Pancreas (tissue), 10 donors: ENCODE data around the gene DFFA. TPM values are rescaled to one million over a fixed set of nuclear protein-coding genes. Genes with fewer than 3 reads are reported as not detected.

ENCODE experiments used
- ATAC-seq, 4 donors: fragments of 200-7000 bp; cut with Tn5 transposase; one replicate each; pipeline versions ENCODE4 v1.8.0 to v1.9.1; 2020; ENCODE audit warnings: mild to moderate bottlenecking in 4 of 4, moderate library complexity in 4 of 4
- DNase-seq, 6 donors: peaks; one replicate each; pipeline ENCODE4 v3.0.0-alpha.2; 2020
- FAIRE-seq: peaks from 2 replicates; lab custom pipeline; 2012; peaks lifted over from hg19 to GRCh38; lab: Jason Lieb, UNC
- H3K27ac ChIP-seq, 4 donors: fragments of 200-600 bp; sonication (generic); 1 replicate in 3 of 4; 2 replicates in 1 of 4; pipeline versions ENCODE4 v1.5.0 to v1.8.0; 2020
- H3K27me3 ChIP-seq, 4 donors: fragments of 200-600 bp; one replicate each; pipeline ENCODE4 v1.8.0; 2021
- H3K36me3 ChIP-seq, 3 donors: fragments of 200-600 bp; sonication (generic) in 1 of 3; one replicate each; pipeline versions ENCODE4 v1.5.0 to v1.8.0; 2020 to 2021
- H3K4me1 ChIP-seq, 3 donors: fragments of 200-600 bp; one replicate each; pipeline ENCODE4 v1.8.0; 2021
- H3K4me3 ChIP-seq, 4 donors: fragments of 200-600 bp; sonication (generic) in 2 of 4; one replicate each; pipeline versions ENCODE4 v1.5.0 to v1.8.0; 2020 to 2021
- H3K9me3 ChIP-seq, 4 donors: fragments of 200-600 bp; one replicate each; pipeline ENCODE4 v1.8.0; 2021
- CTCF ChIP-seq, 4 donors: fragments of 200-600 bp; sonication (generic) in 3 of 4; IDR thresholded peaks; one replicate each; pipeline versions ENCODE4 v1.5.0 to v1.8.0; 2021; ENCODE audit warnings: antibody characterized with exemption in 4 of 4
- WGBS, 2 donors: extraction: QIAGEN DNeasy Blood & Tissue Kit; methylation state at CpG; one replicate each; pipeline ENCODE4 v1.1.7; 2013; 5-methylcytosine and 5-hydroxymethylcytosine counted together
- intact Hi-C, 3 donors: fragments of 100-400 bp; cut with DNase I; formaldehyde crosslinking; loops; one replicate each; pipeline versions ENCODE4 v1.11.1 to v1.14.2; 2022
- polyA plus RNA-seq, 2 donors: library from polyadenylated mRNA; stranded (reverse); fragments of 200-250 nt; gene quantifications; one replicate each; pipeline ENCODE4 v1.2.3, GENCODE V29; 2013
- total RNA-seq, 6 donors: library from RNA; stranded (reverse); fragmentation: NEBNext Ultra II Directional in 4 of 6; extraction: Animal tissue kit (Norgen Biotek cat#: 25700) in 4 of 6; gene quantifications; one replicate each; pipeline versions ENCODE4 v1.2.1 to v1.2.4, GENCODE V29; 2021 to 2023
- donor health status: healthy with polysubstance abuse.
- donor health status: DM: no; HTN: no; CAD: no; lungs with moderate emphysema.
- donor health status: DM: no; HTN: no; CAD: no.
- donor health status: control.
- donor health status: control.
- donor health status: Bipolar disorder and iron deficiency.
- donor health status: DM: yes; HTN: yes; CAD: no.
- donor health status: DM: no; HTN: no; CAD: no.
- donor health status: DM: no; HTN: no; CAD: no.
- donor health status: DM: yes; HTN: yes; CAD: no.

DFFA gene
- total and polyA plus RNA-seq, 8 donors, result 6.9 to 17.4 (median 14.4) TPM

- H3K4me1 ChIP-seq, result no peaks in the 10 kb centered on the region
- FAIRE-seq (no peak), DNase-seq (no peak), ATAC-seq (no peak)
- no peaks in the 10 kb centered on the region for H3K9me3 ChIP-seq
- H3K27ac ChIP-seq, result no peak overlapping the region
- 91 to 95% methylated on average over 7 of the region's 7 CpGs for WGBS, 2 donors
- no peaks in the 10 kb centered on the region for H3K36me3 ChIP-seq
- no peaks in the 10 kb centered on the region for H3K27me3 ChIP-seq
- intact Hi-C loops, result no loop called here
- TF ChIP-seq CTCF (IDR thresholded peaks at IDR 0.05), result no peak
- H3K4me3 ChIP-seq, result no peak overlapping the region
These were observed 27.4 kb downstream of the DFFA start for GRCh38 chr1:10444795-10445397.

GRCh38 chr1:10444248-10444647 is 28.1 kb downstream of the DFFA start:
- ATAC-seq (no peak), DNase-seq (no peak), FAIRE-seq (no peak)
- H3K4me3 ChIP-seq, result no peak overlapping the region
- TF ChIP-seq CTCF (IDR thresholded peaks at IDR 0.05), result no peak
- H3K27me3 ChIP-seq, result no peaks in the 10 kb centered on the region
- H3K9me3 ChIP-seq, result no peaks in the 10 kb centered on the region
- H3K4me1 ChIP-seq, result no peaks in the 10 kb centered on the region
- 92 to 98% methylated on average over 6 of the region's 6 CpGs for WGBS, 2 donors
- no peak overlapping the region for H3K27ac ChIP-seq
- H3K36me3 ChIP-seq, result no peaks in the 10 kb centered on the region
- intact Hi-C loops, result no loop called here

GRCh38 chr1:10440794-10441193 is 31.5 kb downstream of the DFFA start:
- Histone ChIP-seq H3K27me3 (no peaks in the 10 kb centered on the region), H3K9me3 (no peaks in the 10 kb centered on the region), H3K36me3 (no peaks in the 10 kb centered on the region), H3K4me1 (no peaks in the 10 kb centered on the region), H3K4me3 (no peak overlapping the region), H3K27ac (no peak overlapping the region)
- DNase-seq (no peak), ATAC-seq (no peak), FAIRE-seq (no peak)
- WGBS, 2 donors, result 90 to 96% methylated on average over 5 of the region's 5 CpGs
- intact Hi-C loops, result no loop called here
- TF ChIP-seq CTCF (IDR thresholded peaks at IDR 0.05), result no peak

GRCh38 chr1:10440305-10440704 is 32.0 kb downstream of the DFFA start:
- Histone ChIP-seq H3K36me3 (no peaks in the 10 kb centered on the region), H3K9me3 (no peaks in the 10 kb centered on the region), H3K4me1 (no peaks in the 10 kb centered on the region), H3K27me3 (no peaks in the 10 kb centered on the region), H3K4me3 (no peak overlapping the region), H3K27ac (no peak overlapping the region)
- ATAC-seq, result no peak
- DNase-seq, result no peak
- no peak for FAIRE-seq
- WGBS, 2 donors, result 96 to 97% methylated on average over 2 of the region's 2 CpGs
- TF ChIP-seq CTCF (IDR thresholded peaks at IDR 0.05), result no peak
- intact Hi-C loops, result no loop called here

GRCh38 chr1:10438677-10439163 is 33.6 kb downstream of the DFFA start:
- no peak overlapping the region for H3K27ac ChIP-seq
- ATAC-seq (no peak), DNase-seq (no peak), FAIRE-seq (no peak)
- H3K36me3 ChIP-seq, result no peaks in the 10 kb centered on the region
- H3K4me3 ChIP-seq, result no peak overlapping the region
- no peak for TF ChIP-seq CTCF (IDR thresholded peaks at IDR 0.05)
- intact Hi-C loops, result no loop called here
- WGBS, 2 donors, result 46 to 55% methylated on average over 7 of the region's 7 CpGs
- H3K27me3 ChIP-seq, result no peaks in the 10 kb centered on the region
- no peaks in the 10 kb centered on the region for H3K9me3 ChIP-seq
- no peaks in the 10 kb centered on the region for H3K4me1 ChIP-seq
